Kasumi-1 (cell line): ENCODE measurements around the gene PRR15L.
"Not testable (repeated sequence)": the region's sequence is repeated elsewhere in the genome, so short reads cannot be mapped to it uniquely, and the experiment has no call there.

Experiments
- DNase-seq, 2 experiments: peaks; one replicate each; lab custom pipeline; 2025; lab: John Stamatoyannopoulos, UW

The PRR15L gene

DNA sequence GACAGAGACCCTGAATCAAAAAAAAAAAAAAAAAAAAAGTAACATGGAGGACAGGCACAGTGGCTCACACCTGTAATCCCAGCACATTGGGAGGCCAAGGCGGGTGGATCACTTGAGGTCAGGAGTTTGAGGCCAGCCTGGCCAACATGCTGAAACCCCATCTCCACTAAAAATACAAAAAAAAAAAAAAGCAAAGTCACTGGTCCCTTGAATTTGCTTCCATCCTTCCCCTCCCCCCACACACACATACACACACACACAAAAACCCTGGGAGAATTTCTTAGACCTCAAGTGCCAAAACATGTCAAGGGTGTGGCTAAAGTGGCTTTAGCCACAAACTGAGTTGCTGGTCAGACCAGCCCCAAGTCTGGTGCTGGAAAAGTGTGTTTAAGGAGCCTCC, 30.8 kb upstream of the PRR15L start:
- not testable (repeated sequence) for DNase-seq

DNA sequence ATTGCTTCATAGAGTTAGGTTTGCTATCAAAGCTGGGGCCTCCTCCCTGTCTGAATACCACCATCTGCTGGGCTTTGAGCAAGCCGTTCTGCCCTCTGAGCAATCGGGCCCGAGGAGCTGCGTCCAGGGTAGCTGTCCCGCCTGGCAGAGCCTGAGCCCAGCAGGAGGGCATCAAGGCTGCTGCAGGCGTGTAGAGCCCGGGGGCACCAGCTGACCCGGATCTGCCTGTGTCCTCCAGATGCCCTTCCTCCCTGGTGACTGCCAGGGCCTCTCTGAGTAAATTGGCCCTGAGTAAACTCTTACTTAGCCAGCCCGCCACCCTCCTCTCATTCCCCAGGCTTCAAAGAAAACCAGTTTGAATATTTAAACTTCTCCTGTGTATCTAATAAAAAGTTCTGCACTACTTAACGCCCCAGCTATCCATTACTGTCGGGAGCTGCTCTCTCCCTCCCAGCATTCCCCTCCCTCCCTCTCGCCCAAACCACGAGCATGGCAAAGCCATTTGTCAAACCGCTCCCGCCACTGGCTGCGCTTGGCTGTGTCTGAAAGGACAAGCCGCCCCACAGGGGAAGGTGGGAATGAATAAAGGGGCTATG, 29.7 kb upstream of the PRR15L start:
- DNase-seq, result no peak

DNA sequence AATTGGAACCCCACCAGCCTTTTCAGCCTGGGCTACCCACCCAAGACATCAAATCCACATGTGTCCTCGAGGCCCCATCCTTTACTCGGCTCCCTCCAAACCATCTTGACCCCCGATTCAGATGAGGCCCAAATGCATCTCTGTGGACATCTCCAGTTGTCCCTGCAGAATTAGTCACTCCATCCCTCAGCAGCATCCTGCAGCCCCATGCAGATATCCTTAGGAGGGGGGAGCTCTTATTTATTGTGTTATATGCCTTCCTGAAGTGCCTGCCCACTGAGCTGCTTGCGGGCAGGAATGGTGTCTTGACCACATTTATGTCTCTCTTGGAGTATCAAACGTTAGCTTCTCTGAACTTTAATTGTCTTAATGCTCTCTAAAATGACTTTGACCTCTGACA, 28.8 kb upstream of the PRR15L start:
- no peak for DNase-seq

DNA sequence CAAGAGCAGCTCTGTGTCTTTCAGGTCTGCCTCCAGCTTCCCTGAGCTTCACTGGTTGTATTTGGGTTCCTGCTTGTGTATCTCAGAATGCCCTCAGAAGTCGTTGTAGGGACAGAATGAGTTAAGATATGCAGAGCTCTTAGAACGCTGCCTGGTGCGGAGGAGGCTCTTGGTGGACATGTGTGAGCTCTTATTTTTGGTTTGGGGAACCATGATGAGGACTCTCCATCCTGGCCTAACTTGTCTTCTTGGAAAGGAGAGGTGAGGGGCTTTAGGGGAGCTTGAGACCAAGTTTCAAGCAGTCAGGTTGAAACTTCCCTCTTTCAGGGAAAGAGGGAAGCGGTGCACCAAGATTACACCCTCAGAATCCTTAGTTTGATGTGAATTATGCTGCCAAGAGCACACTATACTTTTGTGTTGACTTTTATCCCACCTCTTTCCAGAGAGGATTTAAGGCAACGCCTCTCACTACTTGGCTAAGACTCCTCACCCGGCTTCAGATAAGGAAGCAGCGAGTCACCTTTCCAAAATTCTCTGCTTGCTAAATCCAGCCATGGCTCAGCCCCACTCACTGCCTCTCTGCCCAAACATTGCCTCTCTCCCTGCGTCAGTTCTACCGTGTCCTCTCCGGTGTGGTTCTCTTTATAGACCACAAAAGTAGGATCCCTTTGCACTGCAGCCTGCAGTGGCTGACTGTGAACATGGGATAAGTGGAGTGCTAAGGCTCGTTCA, 26.0 kb upstream of the PRR15L start:
- no peak for DNase-seq

DNA sequence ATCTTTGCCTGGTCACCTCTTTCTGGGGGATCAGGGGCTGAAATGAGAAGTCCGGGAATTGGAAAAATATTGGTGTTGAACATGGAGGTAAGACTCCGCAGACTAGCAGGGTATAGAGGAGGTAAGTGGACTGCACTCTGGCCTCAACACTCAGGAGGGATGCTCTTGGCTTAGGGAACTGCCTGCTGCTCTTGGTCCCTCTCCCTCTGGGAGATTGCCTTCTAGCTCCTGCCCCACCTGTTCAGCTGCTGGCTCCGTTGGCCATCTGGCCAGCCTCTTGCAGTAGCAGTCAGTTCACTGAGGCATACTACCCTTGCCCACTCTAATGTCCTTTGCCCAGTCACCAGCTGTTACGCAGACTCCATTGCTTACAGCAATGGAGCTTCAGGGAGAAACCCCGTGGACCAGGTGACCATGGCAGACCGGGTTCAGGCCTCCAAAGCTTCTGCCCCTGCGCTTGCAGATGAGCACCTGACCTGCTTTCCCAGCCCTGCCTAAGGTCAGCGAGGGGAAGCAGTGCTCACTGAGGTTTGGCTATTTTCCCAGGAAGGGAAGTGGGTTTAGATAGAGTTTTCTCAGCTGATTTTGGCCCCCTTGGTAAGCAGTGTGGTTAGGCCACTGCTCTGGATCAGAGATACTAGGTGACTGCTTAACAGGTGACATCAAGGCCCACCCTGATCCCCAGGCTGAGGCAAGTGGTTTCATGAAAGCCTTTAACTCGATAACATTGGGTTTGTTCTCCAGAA, 25.1 kb upstream of the PRR15L start:
- DNase-seq, result no peak

DNA sequence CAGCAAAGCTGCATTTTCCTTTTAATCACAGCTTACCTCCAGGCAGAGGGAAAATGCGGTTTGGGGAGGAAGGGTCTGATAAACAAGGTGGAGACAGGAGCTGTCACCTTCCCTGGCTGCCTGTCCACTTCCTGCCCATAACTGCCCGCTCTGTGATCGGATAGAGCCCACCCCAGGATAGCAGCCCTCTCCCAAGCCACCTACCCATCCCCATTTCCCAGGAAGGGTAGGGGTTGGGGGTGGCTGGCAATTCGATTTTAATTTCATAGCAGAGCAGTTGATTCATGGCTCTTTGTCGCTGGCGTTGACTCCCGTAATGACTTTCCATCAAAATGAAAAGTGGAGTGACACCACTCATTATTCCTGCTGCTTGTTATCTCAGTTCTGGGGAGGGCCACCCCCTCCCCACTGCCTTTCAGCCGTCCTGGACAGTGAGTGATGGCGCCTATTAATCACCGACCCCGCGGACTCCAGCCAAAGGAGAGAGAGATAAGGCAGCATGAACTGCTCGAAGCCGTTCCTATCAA, 24.5 kb upstream of the PRR15L start:
- no peak for DNase-seq

DNA sequence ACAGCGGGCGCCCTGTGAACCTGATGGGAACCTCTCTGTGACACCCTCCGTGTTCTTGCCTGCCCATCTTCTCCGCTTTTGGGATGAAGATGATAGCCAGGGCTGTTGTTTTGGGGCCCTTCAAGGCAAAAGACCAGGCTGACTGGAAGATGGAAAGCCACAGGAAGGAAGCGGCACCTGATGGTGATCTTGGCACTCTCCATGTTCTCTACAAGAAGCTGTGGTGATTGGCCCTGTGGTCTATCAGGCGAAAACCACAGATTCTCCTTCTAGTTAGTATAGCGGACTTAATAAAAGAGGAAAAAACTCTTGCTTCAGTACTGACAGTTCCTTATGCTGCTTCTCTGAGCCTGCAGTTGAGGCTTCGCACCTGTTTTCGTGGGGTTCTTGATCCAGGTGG, 23.8 kb upstream of the PRR15L start:
- peak; percentile 91 to 93 for DNase-seq

DNA sequence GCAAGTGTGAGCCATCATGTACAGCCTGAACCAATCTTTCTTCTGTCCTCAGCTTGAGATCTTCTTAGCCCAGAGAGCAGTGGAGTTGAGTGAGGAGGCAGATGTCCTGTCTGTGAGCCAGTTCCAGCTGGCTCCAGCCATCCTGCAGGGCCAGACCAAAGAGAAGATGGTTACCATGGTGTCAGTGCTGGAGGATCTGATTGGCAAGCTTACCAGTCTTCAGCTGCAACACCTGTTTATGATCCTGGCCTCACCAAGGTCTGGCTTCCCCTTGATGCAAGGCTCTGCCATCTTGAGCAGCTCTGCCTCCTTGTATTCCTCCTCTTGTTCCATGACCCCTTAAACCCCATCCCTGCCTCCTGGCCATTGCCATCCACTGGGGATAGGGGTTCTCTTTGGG, 22.9 kb upstream of the PRR15L start:
- DNase-seq, result no peak

DNA sequence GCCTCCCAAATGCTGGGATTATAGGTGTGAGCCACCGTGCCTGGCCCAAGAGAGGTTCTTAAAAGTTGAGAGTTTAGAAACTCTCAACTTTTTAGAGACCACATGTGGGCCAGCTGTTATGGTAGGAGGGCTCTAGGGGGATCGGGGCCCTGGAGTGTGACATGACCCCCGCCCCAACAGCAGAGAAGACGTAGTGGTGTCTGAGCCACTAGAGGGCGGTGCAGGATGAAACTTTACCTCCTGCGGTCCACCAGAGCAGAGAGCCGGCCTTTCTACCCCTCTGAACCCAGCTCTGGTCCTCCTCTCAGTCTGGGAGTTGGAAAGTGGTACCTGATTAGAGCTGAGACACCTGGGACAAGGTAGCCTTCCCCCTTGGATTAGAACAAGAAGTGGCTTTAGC, 20.6 kb upstream of the PRR15L start:
- DNase-seq, result peak; percentile 84 to 87

DNA sequence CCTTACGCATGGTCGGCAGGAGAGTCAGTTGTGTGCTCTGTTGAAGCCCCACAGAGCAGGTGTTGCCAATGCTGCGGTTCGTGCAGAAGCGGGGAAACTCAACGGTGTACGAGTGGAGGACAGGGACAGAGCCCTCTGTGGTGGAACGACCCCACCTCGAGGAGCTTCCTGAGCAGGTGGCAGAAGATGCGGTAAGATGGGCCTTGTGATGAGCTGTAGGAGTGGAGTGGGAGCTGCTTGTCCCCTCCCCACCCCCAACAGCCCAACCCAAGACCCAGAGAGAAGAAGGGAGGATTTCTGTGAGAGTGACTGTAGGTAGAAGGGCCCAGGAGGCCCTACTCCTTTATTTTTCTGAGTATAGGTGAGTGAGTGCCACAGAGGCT, 18.1 kb upstream of the PRR15L start:
- no peak for DNase-seq

DNA sequence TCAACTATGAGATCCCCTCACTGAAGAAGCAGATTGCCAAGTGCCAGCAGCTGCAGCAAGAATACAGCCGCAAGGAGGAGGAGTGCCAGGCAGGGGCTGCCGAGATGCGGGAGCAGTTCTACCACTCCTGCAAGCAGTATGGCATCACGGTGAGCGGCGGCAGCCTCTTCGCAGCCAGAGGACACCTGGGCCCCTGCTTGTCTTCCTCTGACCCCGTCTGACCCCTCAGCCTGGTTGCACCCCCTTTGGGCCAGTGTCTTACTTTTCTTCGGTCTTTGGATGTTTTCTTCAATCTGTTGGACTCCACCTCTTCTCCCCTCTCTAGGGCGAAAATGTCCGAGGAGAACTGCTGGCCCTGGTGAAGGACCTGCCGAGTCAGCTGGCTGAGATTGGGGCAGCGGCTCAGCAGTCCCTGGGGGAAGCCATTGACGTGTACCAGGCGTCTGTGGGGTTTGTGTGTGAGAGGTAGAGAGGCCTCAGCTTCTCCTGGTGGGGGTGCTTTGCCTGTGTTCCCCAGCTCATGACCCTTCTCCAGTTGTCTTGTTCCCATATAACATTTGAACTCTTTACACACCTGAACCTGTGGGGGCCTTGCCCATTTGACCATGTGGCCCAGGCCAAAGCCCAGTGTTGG, 17.6 kb upstream of the PRR15L start:
- DNase-seq, result no peak

DNA sequence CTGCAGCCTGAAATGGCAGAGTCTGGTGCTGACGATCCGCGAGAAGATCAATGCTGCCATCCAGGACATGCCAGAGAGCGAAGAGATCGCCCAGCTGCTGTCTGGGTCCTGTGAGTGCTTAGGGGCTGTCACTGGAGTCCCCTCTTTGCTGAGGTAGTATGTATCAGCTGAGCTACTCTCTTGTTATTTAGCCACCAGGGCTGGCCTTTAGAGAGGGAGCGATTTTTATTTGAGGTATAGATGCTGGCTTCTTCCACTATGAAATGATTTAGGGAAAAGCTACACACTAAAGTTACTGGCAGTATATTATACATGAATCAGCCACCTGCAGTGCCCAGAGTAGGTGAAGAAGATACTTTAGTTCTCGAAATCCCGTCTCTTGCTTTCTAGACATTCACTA, 15.9 kb upstream of the PRR15L start:
- DNase-seq, result peak in 1 of 2 experiments; percentile 44

DNA sequence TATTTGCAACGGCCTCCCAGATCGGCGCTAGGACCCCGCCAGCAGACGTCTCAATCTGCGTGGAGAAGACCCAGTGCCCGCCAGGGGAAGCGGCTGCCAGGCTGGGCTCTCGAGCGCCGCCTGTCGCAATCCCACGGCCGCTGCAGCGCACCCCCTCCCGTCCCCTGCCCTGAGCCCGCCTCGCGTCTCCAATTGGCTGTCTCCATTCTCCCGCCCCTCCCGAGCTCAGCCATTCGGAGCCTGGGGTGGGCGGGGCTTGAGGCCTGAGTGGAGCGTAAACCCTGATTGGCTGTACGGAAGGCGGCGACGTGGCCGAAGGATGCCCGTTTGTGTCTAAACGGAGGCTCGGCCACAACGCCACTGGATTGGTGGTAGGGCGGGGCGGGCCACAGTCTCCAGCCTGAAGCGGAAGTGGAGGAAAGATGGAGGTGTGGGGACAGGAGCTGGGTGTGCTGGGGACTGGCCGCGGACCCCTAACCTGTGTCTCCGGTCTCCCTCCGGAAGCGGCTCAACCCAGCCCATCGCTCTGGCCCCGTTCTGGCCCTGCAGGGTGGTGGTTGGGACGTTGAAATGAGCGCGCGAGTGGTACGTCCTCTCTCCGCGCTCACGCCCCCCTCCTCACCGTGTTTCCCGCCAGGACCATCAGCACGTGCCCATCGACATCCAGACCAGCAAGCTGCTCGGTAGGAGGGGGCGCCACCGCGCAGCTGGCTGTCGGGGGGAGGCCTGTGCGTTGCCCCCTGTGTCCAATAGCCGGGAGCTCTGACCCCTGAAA, 13.2 kb upstream of the PRR15L start, which contains the start of gene CDK5RAP3:
CDK5RAP3 (plus strand) TSS at position 389 of the 775 bp plus-strand sequence; CDS start at position 423, 34 bp downstream.
- peak; percentile 100 for DNase-seq

DNA sequence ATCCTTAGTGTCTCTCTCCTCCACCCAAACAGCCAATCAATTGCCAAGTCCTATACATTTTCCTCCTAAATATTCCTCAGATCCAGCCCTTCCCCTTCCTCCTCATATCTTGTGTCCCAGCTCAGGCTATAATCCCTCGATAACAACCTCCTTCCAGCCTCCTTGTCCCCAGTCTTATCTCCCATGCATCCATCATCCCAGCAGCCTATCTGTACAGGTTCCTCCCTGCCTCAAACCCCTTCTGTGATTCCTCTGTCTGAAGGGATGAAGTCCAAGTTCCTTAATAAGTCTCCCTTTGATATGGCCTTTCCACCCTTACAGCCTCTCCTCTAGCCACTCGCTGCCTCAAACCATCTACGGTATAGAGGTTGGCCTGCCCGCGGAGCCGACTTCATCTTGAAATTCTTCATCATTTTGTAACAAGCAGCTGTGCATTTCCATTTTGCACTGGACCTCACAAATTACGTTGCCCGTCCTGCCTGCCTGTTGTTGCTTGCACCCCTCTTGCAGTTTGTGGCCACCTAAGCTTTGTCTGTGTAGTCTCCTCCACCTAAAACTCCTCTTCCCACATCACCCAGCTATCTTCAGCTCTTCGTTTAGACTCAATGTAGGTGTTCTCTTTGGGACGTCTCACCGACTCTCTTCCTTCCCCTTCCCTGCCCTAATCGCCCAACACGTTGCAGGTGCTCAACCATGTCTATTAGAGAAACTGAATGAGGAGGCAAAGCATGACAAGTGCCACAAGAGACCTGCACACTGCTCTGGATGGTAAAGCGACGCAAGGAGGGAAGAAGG, 12.4 kb upstream of the PRR15L start:
- no peak for DNase-seq

DNA sequence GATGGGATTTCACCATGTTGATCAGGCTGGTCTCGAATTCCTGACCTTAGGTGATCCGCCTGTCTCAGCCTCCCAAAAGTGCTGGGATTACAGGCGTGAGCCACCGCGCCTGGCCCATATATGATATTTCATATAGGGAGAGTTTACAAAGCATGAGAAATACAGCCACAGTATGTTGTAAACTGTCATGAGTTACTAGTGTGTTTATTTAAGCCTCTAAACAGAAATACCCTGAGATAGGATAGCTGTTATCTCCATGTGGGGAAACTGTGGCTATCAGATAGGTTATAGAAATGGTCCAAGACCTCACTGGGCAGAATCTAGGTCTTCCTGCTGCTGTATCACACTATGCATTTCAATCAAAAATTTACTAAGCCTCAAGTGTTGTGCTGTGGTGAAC, 11.2 kb upstream of the PRR15L start:
- DNase-seq, result no peak

DNA sequence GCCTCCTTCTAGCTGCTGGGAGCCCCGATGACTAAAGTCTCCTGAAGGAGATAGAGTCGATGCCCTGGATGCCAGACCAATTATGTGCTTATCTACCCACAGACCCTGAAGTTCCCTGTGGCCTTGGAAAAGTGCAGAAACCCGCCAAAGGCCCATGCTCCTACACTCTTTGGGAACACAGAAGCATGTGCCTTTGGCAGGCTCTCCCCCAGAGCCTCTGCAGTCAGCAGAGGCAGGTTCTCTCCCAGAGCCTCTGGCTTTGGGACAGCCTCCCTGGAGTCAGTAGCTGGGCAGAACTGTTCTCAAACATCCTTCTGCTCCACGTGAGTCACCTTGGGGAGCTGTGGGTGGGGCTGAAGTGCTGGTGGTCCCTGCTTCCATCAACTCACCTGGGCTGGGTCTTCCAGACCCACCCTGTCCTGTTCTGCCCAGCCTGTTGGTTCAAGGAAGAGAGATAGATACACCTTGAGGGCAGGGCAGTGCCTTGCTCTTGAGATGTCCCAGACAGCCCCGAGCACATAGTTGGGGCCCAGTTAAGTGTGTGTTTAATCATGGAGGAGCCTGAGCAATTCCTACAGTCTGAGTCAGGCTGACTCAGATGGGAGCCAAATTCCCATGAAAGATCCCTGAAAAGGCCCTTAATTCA, 10.0 kb upstream of the PRR15L start:
- DNase-seq, result no peak

DNA sequence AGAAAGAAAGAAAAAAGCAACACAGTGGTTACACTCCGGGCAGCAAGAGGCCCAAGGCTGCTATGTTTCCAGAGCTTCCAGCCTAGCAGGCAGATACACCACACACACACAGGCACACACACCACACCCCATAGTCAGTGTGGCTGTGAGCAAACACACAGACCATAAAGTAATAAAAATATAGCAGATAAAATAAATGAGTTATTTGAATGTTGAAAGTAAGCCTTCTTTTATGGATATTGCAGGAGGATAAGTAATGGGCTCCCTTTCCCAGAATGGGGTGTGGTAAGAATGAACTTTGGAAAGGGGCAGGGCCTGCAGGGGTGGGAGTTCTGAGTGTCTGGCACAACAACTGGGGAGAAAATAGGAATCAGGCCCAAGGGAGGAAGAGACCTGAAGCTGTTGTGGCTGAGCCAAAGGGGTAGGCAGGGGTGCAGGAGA, 8.4 kb upstream of the PRR15L start:
- DNase-seq, result no peak

DNA sequence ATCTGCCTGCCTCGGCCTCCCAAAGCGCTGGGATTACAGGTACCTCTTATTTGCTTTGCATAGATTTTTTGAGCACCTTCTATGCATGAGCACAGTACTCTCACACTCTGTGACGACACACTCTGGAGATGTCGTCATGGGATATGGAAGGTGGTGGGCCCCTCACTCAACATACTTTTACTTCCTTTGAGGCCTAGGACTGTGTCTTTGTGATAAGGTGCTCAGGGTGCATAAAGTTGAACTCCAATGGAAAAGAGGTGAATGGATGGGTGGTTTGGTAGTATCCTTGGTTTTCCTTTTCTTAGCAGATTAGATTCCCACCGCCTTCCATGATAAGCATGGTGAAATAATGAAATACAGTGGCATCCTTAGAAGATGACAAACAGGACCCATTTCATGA, 7.2 kb upstream of the PRR15L start:
- no peak for DNase-seq

DNA sequence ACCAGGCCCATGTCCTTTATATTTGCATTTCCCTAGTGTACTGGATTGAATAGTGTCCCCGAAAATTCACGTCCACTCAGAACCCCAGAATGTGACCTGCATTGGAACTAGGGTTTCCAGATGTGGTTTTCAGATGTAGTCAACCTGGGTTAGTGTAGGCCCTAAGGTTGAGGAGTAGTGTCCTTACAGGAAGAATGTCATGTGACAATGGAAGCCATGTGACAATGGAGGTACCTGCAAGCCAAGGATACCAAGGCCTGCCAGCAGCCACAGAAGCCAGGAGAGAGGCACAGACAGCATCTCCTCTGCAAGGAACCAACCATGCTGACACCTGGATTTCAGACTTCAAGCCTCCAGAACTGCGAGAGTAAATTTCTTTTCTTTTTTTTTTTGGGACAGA, 5.2 kb upstream of the PRR15L start:
- no peak for DNase-seq

DNA sequence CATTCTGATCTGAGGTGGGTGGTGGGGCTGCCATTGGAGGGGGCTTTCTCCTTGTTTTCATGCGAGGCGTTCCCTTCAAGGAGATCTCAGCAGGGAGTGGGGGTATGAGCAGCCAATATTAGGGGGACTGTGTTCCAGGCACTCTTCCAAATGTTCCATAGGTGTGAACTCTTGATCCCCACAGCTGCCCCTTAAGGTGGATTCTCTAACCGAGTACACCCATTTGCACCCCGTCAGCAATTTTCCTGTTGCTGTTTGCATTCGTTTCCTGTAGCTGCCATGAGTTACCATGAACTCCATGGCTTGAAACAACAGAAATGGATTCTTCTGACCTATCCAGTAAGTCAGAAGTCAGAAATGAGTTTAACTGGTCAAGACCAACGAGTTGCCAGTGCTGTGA, 3.7 kb upstream of the PRR15L start:
- DNase-seq, result no peak
